Stomach (tissue), 4 donors: ENCODE results near the gene ERG.

Experiments used
- EP300 ChIP-seq: sonication (generic); formaldehyde crosslinking; IDR thresholded peaks from one replicate; pipeline ENCODE4 v1.6.1; 2017; ENCODE audit warnings: antibody characterized with exemption
- TF ChIP-seq, protein P1 (sequence below), 7 experiments: fragments of 450-650 bp in 4 of 7; fragments of 200-600 bp in 3 of 7; sonication (generic) in 3 of 7; IDR thresholded peaks; one replicate each; pipeline ENCODE4 v1.5.1; 2016 to 2019; ENCODE audit warnings: antibody characterized with exemption in 7 of 7, control low read depth in 2 of 7, mild to moderate bottlenecking in 1 of 7

DNA sequence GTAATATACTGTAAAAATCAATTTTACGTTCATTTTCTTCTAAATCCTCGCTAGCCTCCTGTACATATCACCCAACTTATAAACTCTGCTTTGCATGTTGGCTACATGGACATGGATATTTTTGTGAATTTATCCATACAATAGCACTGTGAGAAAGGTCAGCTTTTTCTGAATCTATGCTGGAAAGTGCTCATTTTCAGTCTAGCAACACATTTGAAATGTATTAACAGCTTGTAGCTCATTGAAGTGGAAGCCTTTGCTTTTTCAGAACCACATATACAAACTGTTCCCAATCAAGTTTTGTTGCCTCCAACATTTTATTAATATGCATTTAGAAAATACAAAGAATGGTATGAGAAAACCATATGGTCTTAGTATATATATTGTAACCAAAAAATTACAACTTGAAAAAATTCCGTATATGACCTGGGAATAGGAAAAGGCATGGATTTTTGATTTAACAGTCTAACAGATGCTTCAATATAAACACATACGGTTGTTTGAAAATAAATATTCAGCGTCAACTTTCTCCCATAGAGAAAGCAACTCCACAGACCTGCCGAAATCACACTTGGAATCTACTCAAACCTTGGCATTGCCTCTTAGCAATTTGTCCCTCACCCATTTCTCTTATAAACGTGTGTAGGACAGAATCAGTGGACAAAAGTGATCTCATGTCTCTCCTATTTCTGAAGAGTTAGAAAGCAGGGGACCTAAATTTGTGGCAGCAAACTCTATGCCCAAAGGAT lies 112.7 kb downstream of the ERG start:
- TF ChIP-seq, protein P1, sequence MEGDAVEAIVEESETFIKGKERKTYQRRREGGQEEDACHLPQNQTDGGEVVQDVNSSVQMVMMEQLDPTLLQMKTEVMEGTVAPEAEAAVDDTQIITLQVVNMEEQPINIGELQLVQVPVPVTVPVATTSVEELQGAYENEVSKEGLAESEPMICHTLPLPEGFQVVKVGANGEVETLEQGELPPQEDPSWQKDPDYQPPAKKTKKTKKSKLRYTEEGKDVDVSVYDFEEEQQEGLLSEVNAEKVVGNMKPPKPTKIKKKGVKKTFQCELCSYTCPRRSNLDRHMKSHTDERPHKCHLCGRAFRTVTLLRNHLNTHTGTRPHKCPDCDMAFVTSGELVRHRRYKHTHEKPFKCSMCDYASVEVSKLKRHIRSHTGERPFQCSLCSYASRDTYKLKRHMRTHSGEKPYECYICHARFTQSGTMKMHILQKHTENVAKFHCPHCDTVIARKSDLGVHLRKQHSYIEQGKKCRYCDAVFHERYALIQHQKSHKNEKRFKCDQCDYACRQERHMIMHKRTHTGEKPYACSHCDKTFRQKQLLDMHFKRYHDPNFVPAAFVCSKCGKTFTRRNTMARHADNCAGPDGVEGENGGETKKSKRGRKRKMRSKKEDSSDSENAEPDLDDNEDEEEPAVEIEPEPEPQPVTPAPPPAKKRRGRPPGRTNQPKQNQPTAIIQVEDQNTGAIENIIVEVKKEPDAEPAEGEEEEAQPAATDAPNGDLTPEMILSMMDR (IDR thresholded peaks at IDR 0.05): no peak
- no peak for TF ChIP-seq EP300
